ENCODE measurements around the gene HDAC4. TPM values are rescaled to one million over a fixed set of nuclear protein-coding genes. Genes with fewer than 3 reads are reported as not detected.

Gene HDAC4
- total RNA-seq, 1 experiment from 2014 or later = 47.6 TPM

- intact Hi-C loops (cut with micrococcal nuclease) = no loop called here
- no TSS peak for BruUV-seq (replicated peaks)
- Histone ChIP-seq H3K36me3 (ENCODE audit: control insufficient read depth in 1 of 2, insufficient read depth in 2 of 2, low read length in 2 of 2) (no peaks in the 10 kb centered on the region), H3K4me1 (ENCODE audit: control insufficient read depth in 1 of 2, insufficient read depth in 2 of 2, low read length in 2 of 2) (peaks cover 14 to 55% of the 10 kb centered on the region in 2 experiments), H3K9me2 (ENCODE audit: insufficient read depth) (no peaks in the 10 kb centered on the region), H3K79me2 (ENCODE audit: insufficient read depth, low read length) (peaks cover 24% of the 10 kb centered on the region; the same call in 1 of the 2 replicates), H2AFZ (ENCODE audit: low read depth, low read length, poor library complexity, severe bottlenecking) (no peak overlapping the region), H4K20me1 (ENCODE audit: insufficient read depth) (no peaks in the 10 kb centered on the region), H3K4me3 (replicated peaks in 1 of 2; ENCODE audit: low read depth in 1 of 2, low read length in 2 of 2) (no peak overlapping the region), H3K27ac (ENCODE audit: low read depth, low read length) (no peak overlapping the region), H3K9me3 (ENCODE audit: control insufficient read depth in 1 of 2, insufficient read depth in 1 of 2, low read depth in 1 of 2, low read length in 2 of 2) (no peaks in the 10 kb centered on the region), H3K4me2 (ENCODE audit: low read length) (no peak overlapping the region), H3K27me3 (ENCODE audit: insufficient read depth, low read length) (no peaks in the 10 kb centered on the region), H3K9ac (ENCODE audit: low read length) (no peak overlapping the region)
- POLR2A ChIA-PET = no interaction called here
- TF ChIP-seq POLR2AphosphoS5 (IDR thresholded peaks at IDR 0.05; ENCODE audit: low read depth, low read length) (no peak), ELF1 (IDR thresholded peaks at IDR 0.05; ENCODE audit: borderline replicate concordance, low read depth) (no peak), FOSL1 (IDR thresholded peaks at IDR 0.05; ENCODE audit: low read depth) (no peak), CTCF (IDR thresholded peaks at IDR 0.05 in 2 of 3, conservative IDR thresholded peaks at IDR 0.05 in 1 of 3; ENCODE audit: borderline replicate concordance in 1 of 3, insufficient read depth in 1 of 3, low read depth in 2 of 3, low read length in 2 of 3) (no peak), CBX3 (IDR thresholded peaks at IDR 0.05; ENCODE audit: low read depth) (no peak), RAD21 (IDR thresholded peaks at IDR 0.05; ENCODE audit: low read depth) (no peak), REST (IDR thresholded peaks at IDR 0.05; ENCODE audit: low read depth) (no peak), EZH2 (IDR thresholded peaks at IDR 0.05) (no peak), ZBTB33 (IDR thresholded peaks at IDR 0.05; ENCODE audit: extremely low read depth, insufficient replicate concordance, low read length) (no peak), POLR2A (IDR thresholded peaks at IDR 0.05; ENCODE audit: borderline replicate concordance, extremely low read depth, insufficient read depth, insufficient read length) (no peak), ZNF274 (IDR thresholded peaks at IDR 0.05; ENCODE audit: low read depth, low read length) (no peak), ATF3 (IDR thresholded peaks at IDR 0.05) (no peak), SIN3A (IDR thresholded peaks at IDR 0.05; ENCODE audit: low read depth) (no peak), YY1 (IDR thresholded peaks at IDR 0.05; ENCODE audit: extremely low read depth, insufficient replicate concordance, low read depth, low read length) (no peak), EGR1 (IDR thresholded peaks at IDR 0.05; ENCODE audit: low read depth) (no peak), JUND (IDR thresholded peaks at IDR 0.05) (no peak), SP1 (IDR thresholded peaks at IDR 0.05; ENCODE audit: low read depth) (no peak), EZH2phosphoT487 (IDR thresholded peaks at IDR 0.05; ENCODE audit: borderline replicate concordance) (no peak), ZFX (IDR thresholded peaks at IDR 0.05) (no peak)
- CTCF ChIA-PET = no interaction called here
- RAD21 ChIA-PET (ENCODE audit: low non-redundant PET in 1 of 2, low total read pairs in 2 of 2, uncharacterized antibody in 2 of 2, unreplicated experiment in 2 of 2) = no interaction called here
- DNase-seq (ENCODE audit: low read depth, low spot score) (no peak), ATAC-seq (no peak)
Measured at GRCh38 chr2:239283961-239284795, 116.6 kb downstream of the HDAC4 start.
